Body of pancreas (tissue), 4 donors: Measurements from ENCODE around the gene FOXL2NB.
"Not testable (repeated sequence)": the region's sequence is repeated elsewhere in the genome, so short reads cannot be mapped to it uniquely, and the experiment has no call there.

Experiments used
- CTCF ChIP-seq, 7 experiments: fragments of 450-650 bp in 4 of 7; fragments of 200-600 bp in 3 of 7; sonication (generic) in 3 of 7; IDR thresholded peaks; one replicate each; pipeline ENCODE4 v1.5.1; 2016 to 2019; ENCODE audit warnings: antibody characterized with exemption in 7 of 7
- POLR2A ChIP-seq, 3 donors: fragments of 450-650 bp; IDR thresholded peaks; one replicate each; pipeline ENCODE4 v1.6.1; 2016; ENCODE audit warnings: antibody characterized with exemption in 3 of 3, mild to moderate bottlenecking in 2 of 3

GRCh38 chr3:138922400-138922799 lies 24.6 kb upstream of the FOXL2NB start:
- not testable (repeated sequence) for TF ChIP-seq CTCF, POLR2A (IDR thresholded peaks at IDR 0.05)
